GM19324 (cell line): ENCODE data around the gene TFAP2E.

ENCODE experiments used
- ATAC-seq: cut with Tn5 transposase; IDR thresholded peaks from one replicate; pipeline ENCODE4 v1.9.1; 2021; ENCODE audit warnings: mild to moderate bottlenecking, moderate library complexity; ENCODE audit not compliant: unreplicated experiment, low FRiP score

Gene TFAP2E

GRCh38 chr1:35591211-35591610 lies 18.1 kb downstream of the TFAP2E start:
- no peak for ATAC-seq

- no peak for ATAC-seq
Measured at GRCh38 chr1:35592991-35593769, 20.1 kb downstream of the TFAP2E start.

- ATAC-seq: no peak
Measured at GRCh38 chr1:35594005-35594760, 21.1 kb downstream of the TFAP2E start.

GRCh38 chr1:35595684-35596083 lies 22.6 kb downstream of the TFAP2E start:
- no peak for ATAC-seq

GRCh38 chr1:35597870-35598269 lies 24.8 kb downstream of the TFAP2E start:
- ATAC-seq: no peak

- no peak for ATAC-seq
Measured at GRCh38 chr1:35598895-35599294, 25.8 kb downstream of the TFAP2E start.

- ATAC-seq: no peak
Measured at GRCh38 chr1:35599411-35599810, 26.3 kb downstream of the TFAP2E start.

- no peak for ATAC-seq
Measured at GRCh38 chr1:35600593-35600992, 27.5 kb downstream of the TFAP2E start.

GRCh38 chr1:35603468-35603867 lies 30.4 kb downstream of the TFAP2E start:
- no peak for ATAC-seq

- no peak for ATAC-seq
Measured at GRCh38 chr1:35603941-35604340, 30.8 kb downstream of the TFAP2E start.

- no peak for ATAC-seq
Measured at GRCh38 chr1:35605071-35605866, 32.2 kb downstream of the TFAP2E start.

- no peak for ATAC-seq
Measured at GRCh38 chr1:35605867-35606182, 32.7 kb downstream of the TFAP2E start.

- ATAC-seq: no peak
Measured at GRCh38 chr1:35611655-35612054, 38.5 kb downstream of the TFAP2E start.

- no peak for ATAC-seq
Measured at GRCh38 chr1:35615440-35615839, 42.3 kb downstream of the TFAP2E start.

GRCh38 chr1:35619237-35620121 lies 46.4 kb downstream of the TFAP2E start:
- no peak for ATAC-seq

GRCh38 chr1:35622510-35623178 lies 49.5 kb downstream of the TFAP2E start:
- ATAC-seq: no peak

GRCh38 chr1:35623832-35624231 lies 50.7 kb downstream of the TFAP2E start:
- ATAC-seq: no peak

- ATAC-seq: no peak
Measured at GRCh38 chr1:35629051-35629450, 55.9 kb downstream of the TFAP2E start.

- ATAC-seq: no peak
Measured at GRCh38 chr1:35631396-35631795, 58.3 kb downstream of the TFAP2E start.

- ATAC-seq: no peak
Measured at GRCh38 chr1:35633547-35633946, 60.4 kb downstream of the TFAP2E start.
